Heart right ventricle (tissue), 16 donors: ENCODE measurements around the gene UBE2E1. TPM values are rescaled to one million over a fixed set of nuclear protein-coding genes. Genes with fewer than 3 reads are reported as not detected.

Experiments
- ATAC-seq, 8 donors: fragments of 200-7000 bp; cut with Tn5 transposase; one replicate each; pipeline ENCODE4 v1.9.1; 2020; ENCODE audit warnings: mild to moderate bottlenecking in 8 of 8, moderate library complexity in 8 of 8, moderate number of reproducible peaks in 1 of 8
- DNase-seq, 2 donors: peaks; one replicate each; pipeline ENCODE4 v3.0.0-alpha.2; 2020
- H3K27ac ChIP-seq, 10 donors: fragments of 200-600 bp; sonication (generic) in 2 of 10; one replicate each; pipeline versions ENCODE4 v1.5.0 to v1.8.0; 2020 to 2022; ENCODE audit warnings: mild to moderate bottlenecking in 3 of 10
- H3K27me3 ChIP-seq, 7 donors: fragments of 200-600 bp; one replicate each; pipeline ENCODE4 v1.8.0; 2021 to 2022; ENCODE audit warnings: mild to moderate bottlenecking in 2 of 7
- H3K36me3 ChIP-seq, 9 donors: fragments of 200-600 bp; sonication (generic) in 1 of 9; one replicate each; pipeline versions ENCODE4 v1.5.0 to v1.8.0; 2020 to 2022; ENCODE audit warnings: mild to moderate bottlenecking in 2 of 9
- H3K4me1 ChIP-seq, 9 donors: fragments of 200-600 bp; sonication (generic) in 1 of 9; one replicate each; pipeline versions ENCODE4 v1.5.0 to v1.8.0; 2020 to 2022; ENCODE audit warnings: mild to moderate bottlenecking in 4 of 9
- H3K4me3 ChIP-seq, 10 donors: fragments of 200-600 bp; sonication (generic) in 2 of 10; one replicate each; pipeline versions ENCODE4 v1.5.0 to v1.8.0; 2020 to 2022; ENCODE audit warnings: mild to moderate bottlenecking in 7 of 10, moderate library complexity in 2 of 10
- H3K9me3 ChIP-seq, 11 donors: fragments of 200-600 bp in 10 of 11; sonication (generic) in 2 of 11; one replicate each; pipeline versions ENCODE4 v1.5.0 to v1.8.0; 2013 to 2022; ENCODE audit warnings: mild to moderate bottlenecking in 2 of 11, control low read depth in 1 of 11, moderate library complexity in 1 of 11
- WGBS, 2 donors: extraction: QIAGEN DNeasy Blood & Tissue Kit; methylation state at CpG; one replicate each; pipeline ENCODE4 v1.1.7; 2013; ENCODE audit warnings: inconsistent platforms in 1 of 2; 5-methylcytosine and 5-hydroxymethylcytosine counted together
- intact Hi-C, 10 donors: fragments of 100-400 bp; cut with DNase I; formaldehyde crosslinking; loops; one replicate each; pipeline versions ENCODE4 v1.11.1 to v1.14.2; 2022
- polyA plus RNA-seq, 2 donors: library from polyadenylated mRNA; stranded (reverse); fragments of 200-250 nt; gene quantifications; one replicate each; pipeline ENCODE4 v1.2.3, GENCODE V29; 2013
- total RNA-seq, 10 donors: library from RNA; stranded (reverse); fragmentation: NEBNext Ultra II Directional in 3 of 10; extraction: Animal tissue kit (Norgen Biotek cat#: 25700) in 3 of 10; gene quantifications; one replicate each; pipeline versions ENCODE4 v1.2.1 to v1.2.4, GENCODE V29; 2021 to 2023
- TF ChIP-seq, protein P1 (sequence below), 9 donors: fragments of 200-600 bp; sonication (generic) in 2 of 9; IDR thresholded peaks; one replicate each; pipeline versions ENCODE4 v1.5.0 to v1.8.0; 2021 to 2022; ENCODE audit warnings: antibody characterized with exemption in 9 of 9, mild to moderate bottlenecking in 5 of 9, moderate library complexity in 1 of 9
- donor health status: Arrhythmogenic right ventricular cardiomyopathy.
- donor health status: ischemic (EF 13 %, LVEDD 7.1; RV severe dilation, severe dysfunction).
- donor health status: healthy with polysubstance abuse.
- donor health status: DM: no; HTN: yes; CAD: no.
- donor health status: DM: no; HTN: no; CAD: no.
- donor health status: ischemic (EF 25% LVEDD 6.9; RV normal size, moderate dysfunction).
- donor health status: ischemic (EF 25% LVEDD 5.7; RV mildly dilated, moderate dysfunction).
- donor health status: healthy.
- donor health status: DM: yes; HTN: yes; CAD: no.
- donor health status: Ischemic cardiomyopathy.
- donor health status: ischemic (EF 35%, LVEDD 5.7; RV mildly dilated, moderate dysfunction).
- donor health status: nonischemic (EF 11% LVEDD 7.7; RV severe dilation, severe dysfunction).
- donor health status: DM: yes; HTN: yes; CAD: no.
- donor health status: PGD.
- donor health status: ischemic (EF 29% LVEDD 5.4; RV normal size, mild dysfunction).
- donor health status: nonischemic (EF 23%, LVEDD 6.1; RV moderate dilation, normal function).

UBE2E1 gene
- total and polyA plus RNA-seq, 12 donors: 45.2 to 88.8 (median 64.5) TPM

DNA sequence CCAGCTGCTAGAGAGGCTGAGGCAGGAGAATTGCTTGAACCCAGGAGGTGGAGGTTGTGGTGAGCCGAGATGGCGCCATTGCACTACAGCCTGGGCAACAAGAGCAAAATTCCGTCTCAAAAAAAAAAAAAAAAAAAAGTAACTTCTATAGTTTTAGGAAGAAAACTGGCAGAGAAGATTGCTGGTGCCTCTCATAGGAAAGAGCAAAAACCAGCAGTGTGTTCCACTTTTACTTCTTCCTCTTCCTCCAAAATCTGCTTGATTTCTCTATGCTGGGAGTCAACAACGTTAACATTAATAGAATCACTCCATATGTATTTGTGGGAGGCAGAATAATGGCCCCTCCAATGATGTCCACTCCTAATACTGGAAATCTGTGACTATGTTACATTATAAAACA lies 126.8 kb downstream of the UBE2E1 start:
- H3K36me3 ChIP-seq: no peaks in the 10 kb centered on the region
- no peaks in the 10 kb centered on the region for H3K27me3 ChIP-seq
- DNase-seq (no peak), ATAC-seq (no peak)
- intact Hi-C loops: no loop called here
- TF ChIP-seq, protein P1, sequence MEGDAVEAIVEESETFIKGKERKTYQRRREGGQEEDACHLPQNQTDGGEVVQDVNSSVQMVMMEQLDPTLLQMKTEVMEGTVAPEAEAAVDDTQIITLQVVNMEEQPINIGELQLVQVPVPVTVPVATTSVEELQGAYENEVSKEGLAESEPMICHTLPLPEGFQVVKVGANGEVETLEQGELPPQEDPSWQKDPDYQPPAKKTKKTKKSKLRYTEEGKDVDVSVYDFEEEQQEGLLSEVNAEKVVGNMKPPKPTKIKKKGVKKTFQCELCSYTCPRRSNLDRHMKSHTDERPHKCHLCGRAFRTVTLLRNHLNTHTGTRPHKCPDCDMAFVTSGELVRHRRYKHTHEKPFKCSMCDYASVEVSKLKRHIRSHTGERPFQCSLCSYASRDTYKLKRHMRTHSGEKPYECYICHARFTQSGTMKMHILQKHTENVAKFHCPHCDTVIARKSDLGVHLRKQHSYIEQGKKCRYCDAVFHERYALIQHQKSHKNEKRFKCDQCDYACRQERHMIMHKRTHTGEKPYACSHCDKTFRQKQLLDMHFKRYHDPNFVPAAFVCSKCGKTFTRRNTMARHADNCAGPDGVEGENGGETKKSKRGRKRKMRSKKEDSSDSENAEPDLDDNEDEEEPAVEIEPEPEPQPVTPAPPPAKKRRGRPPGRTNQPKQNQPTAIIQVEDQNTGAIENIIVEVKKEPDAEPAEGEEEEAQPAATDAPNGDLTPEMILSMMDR (IDR thresholded peaks at IDR 0.05): no peak
- peaks cover 0 to 9% (median 0%) of the 10 kb centered on the region in 9 donors for H3K4me1 ChIP-seq
- no peaks in the 10 kb centered on the region for H3K9me3 ChIP-seq
- H3K27ac ChIP-seq: no peak overlapping the region
- 75 to 83% methylated on average over 4 of the region's 4 CpGs for WGBS, 2 donors
- peak overlapping the region in 1 of 10 donors; percentile 2 for H3K4me3 ChIP-seq

DNA sequence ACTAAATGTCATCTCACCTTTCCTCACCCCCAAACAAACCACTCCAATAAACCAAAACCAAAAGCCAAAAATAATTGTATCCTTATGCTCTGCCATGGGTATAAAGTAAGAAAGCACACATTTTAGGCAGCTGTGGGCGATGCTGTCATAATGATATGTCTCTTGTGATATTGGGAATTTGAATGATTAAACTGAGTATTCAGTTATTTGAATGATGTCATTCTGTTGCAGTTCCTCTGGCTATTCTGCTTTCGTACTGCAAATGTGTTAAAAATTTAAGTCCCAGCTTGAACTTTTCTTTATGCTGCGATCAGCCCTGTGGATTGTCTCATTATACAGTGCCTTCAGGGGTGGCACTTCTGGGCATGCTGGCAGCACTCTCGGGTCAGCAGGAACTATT lies 128.5 kb downstream of the UBE2E1 start:
- Histone ChIP-seq H3K9me3 (peaks cover 0 to 4% (median 0%) of the 10 kb centered on the region in 11 donors), H3K4me3 (no peak overlapping the region), H3K27ac (no peak overlapping the region), H3K27me3 (no peaks in the 10 kb centered on the region), H3K36me3 (no peaks in the 10 kb centered on the region), H3K4me1 (peaks cover 0 to 9% (median 0%) of the 10 kb centered on the region in 9 donors)
- ATAC-seq (no peak), DNase-seq (no peak)
- intact Hi-C loops: no loop called here
- 64 to 65% methylated on average over 4 of the region's 4 CpGs for WGBS, 2 donors
- TF ChIP-seq, protein P1 (IDR thresholded peaks at IDR 0.05): no peak

DNA sequence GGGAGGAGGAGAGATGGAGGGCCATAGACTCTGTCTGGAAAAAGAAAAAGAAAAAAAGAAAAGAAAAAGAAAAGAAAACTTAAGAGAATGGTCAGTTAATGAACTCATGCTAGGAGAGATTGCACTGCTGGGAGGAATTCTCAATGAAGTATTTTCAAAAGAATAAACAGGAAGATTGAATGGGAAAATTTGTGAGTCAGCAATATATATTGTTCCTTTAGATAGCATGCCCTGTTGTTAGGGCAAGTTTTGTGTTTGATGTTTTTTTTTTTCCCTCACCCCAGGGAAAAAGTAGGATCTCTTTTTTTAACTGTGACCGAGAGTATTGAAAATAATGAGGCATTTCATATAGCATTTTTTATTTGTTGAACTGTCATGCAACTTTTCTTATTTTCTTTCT lies 131.5 kb downstream of the UBE2E1 start:
- WGBS, 2 donors: 85 to 96% methylated on average over 1 of the region's 1 CpG
- no peak for ATAC-seq
- Histone ChIP-seq H3K9me3 (peaks cover 0 to 4% (median 0%) of the 10 kb centered on the region in 11 donors), H3K27me3 (no peaks in the 10 kb centered on the region), H3K27ac (no peak overlapping the region), H3K4me3 (no peak overlapping the region), H3K4me1 (peaks cover 0 to 3% (median 0%) of the 10 kb centered on the region in 9 donors), H3K36me3 (no peaks in the 10 kb centered on the region)
- intact Hi-C loops: no loop called here
- TF ChIP-seq, protein P1 (IDR thresholded peaks at IDR 0.05): no peak
- DNase-seq: no peak

DNA sequence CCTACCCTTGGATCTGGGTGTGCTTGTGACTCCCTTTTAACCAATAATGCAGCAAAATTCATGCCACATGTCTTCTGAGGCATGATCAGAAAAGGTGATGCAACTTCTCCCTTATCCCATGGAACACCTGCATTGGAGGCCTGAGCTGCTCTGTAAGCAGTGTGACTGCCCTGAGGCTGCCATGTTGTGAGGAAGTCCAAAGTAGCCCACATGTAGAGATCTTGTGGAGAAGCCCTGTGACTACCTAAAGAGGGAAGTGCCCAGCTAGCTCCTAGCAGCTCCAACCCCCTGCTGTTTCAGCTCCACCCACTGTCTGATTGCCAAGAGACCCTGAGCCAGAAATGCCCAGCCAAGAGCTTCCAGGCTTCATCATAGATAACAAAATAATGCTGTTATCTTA lies 132.9 kb downstream of the UBE2E1 start:
- Histone ChIP-seq H3K4me1 (no peaks in the 10 kb centered on the region), H3K4me3 (no peak overlapping the region), H3K27ac (no peak overlapping the region), H3K9me3 (peaks cover 0 to 4% (median 0%) of the 10 kb centered on the region in 11 donors), H3K36me3 (no peaks in the 10 kb centered on the region), H3K27me3 (no peaks in the 10 kb centered on the region)
- TF ChIP-seq, protein P1 (IDR thresholded peaks at IDR 0.05): no peak
- intact Hi-C loops: no loop called here
- ATAC-seq (no peak), DNase-seq (no peak)
